ENCODE results near the gene FTL.
A peak's percentile ranks its signal among the peaks of the same experiment; 100 is the strongest.

FTL gene

DNA sequence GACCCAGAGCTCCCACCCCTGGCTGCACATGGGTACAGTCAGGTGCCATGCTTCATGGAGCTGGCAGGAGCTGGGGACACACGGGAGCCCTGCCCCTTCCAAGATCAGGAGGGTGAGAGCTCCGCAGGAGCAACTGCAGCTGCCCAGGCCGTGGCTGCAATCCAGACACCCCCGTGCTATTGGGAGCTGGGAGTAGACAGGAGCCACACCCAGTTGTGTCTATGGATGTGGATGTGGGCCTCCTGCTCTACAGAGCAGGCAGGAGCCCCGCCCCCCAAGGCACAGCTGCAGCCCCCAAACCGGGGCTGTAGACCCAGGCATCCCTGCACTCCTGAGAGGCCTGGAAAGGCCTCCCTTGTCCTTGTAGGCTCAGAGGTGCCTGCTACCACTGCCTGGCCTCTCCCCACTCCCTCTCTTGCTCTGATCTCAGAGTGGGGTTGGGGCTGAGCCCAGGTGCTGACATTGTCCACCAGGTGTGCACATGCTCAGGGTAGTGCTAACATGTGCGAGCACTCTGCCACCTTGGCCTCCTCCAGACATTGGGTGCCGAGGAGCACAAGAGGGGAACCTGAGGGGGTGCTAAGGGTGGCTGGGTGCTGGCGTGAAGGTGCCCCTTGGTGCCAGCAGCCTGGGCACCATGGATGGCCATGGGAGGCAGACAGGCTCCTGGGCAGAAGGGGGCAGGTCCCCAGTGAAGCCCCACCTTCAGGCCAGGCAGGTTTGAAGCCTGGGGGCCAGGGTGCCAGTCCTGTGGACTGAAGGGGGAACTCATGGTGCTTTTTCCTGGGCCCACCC is 18.4 kb upstream of the FTL start:
- DNase-seq: no peak

GRCh38 chr19:48947258-48947542 is 17.9 kb upstream of the FTL start:
- no peak for DNase-seq

DNA sequence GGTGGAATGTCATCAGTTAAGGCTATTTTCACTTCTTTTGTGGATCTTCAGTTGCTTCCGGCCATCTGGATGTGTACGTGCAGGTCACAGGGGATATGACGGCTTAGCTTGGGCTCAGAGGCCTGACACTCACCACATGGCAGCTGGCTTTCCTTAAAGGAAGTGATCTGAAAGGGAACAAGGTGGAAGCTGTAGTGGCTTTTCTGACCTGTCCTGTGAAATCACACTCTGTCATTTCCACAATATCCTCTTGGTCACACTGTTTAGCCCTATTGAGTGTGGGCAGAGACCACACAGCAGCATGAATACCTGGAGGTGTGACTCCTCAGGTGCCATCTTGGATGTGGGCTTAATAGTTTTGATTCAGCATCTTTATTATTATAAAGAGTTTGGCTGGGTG is 14.9 kb upstream of the FTL start:
- DNase-seq: no peak

- no peak for DNase-seq
These were observed 14.1 kb upstream of the FTL start for GRCh38 chr19:48950830-48951519.

GRCh38 chr19:48953141-48953540 is 12.0 kb upstream of the FTL start:
- DNase-seq: no peak

- DNase-seq: no peak
These were observed 11.0 kb upstream of the FTL start for GRCh38 chr19:48953990-48954594.

DNA sequence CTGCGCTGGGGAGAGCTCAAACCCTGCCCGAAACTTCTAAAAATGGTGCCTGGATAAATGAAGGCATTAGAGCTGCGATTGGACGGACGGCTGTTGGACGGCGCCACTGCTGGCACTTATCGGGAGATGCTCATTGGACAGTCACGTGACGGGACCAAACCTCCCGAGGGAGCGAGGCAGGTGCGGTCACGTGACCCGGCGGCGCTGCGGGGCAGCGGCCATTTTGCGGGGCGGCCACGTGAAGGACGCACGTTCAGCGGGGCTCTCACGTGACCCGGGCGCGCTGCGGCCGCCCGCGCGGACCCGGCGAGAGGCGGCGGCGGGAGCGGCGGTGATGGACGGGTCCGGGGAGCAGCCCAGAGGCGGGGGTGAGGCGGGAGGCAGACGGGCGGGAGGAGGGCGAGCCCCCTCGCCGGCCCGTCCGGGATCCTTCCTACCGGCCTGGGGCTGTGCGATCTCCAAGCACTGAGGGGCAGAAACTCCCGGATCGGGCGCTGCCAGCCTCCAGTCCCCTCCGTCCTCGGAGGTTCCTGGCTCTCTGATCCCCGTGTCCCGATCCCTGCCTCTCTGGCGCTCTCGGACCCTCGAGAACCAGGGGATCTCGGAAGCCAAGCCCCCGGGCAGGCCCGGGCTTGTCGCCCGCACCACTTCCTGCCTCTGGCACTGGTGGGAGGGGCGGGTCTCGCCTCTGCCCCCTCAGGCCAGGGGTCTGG is 10.4 kb upstream of the FTL start, which contains the start of gene BAX:
BAX (plus strand) TSS at position 281 of the 713 bp plus-strand sequence; CDS start at position 335, 54 bp downstream.
- DNase-seq: peak; percentile 67 to 83 (median 78)

DNA sequence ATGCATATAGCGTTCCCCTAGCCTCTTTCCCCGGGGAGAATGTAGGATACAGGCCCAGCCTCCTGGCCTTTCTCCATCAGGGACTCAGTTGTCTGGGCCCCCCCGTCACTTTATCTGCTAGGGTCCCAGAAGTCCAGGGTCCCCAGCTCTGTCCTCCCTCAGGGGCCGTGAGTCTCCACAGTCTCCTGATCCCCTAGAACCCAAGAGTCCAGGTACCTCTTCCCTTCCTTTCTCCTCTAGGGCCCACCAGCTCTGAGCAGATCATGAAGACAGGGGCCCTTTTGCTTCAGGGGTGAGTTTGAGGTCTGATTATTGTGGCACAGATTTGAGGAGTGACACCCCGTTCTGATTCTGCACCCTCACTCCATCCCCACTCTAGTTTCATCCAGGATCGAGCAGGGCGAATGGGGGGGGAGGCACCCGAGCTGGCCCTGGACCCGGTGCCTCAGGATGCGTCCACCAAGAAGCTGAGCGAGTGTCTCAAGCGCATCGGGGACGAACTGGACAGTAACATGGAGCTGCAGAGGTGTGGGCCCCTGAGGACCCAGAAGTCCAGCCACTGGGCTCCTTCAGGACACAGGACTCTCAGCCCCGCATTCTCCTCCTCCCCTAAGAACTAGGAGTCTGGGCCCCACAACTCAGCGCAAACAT is 9.7 kb upstream of the FTL start:
- no peak for DNase-seq

DNA sequence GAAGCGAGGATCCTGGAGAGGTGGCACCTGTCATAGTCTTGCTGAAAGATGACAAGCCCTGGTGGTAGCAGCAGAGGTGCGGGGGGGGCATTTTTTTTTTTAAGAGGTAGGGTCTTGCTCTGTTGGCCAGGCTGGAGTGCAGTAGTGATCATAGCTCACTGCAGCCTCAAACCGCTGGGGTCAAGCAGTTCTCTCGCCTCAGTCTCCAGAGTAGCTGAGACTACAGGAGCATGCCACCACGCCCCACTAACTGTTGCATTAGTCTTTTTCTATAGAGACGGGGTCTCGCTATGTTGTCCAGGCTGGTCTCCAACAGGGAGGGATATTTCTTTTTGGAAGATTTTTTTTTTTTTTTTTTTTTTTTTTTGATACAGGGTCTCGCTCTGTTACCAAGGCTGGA is 7.1 kb upstream of the FTL start:
- no peak for DNase-seq

- no peak for DNase-seq
These were observed 5.5 kb upstream of the FTL start for GRCh38 chr19:48959341-48960239.

- no peak for DNase-seq
These were observed 4.0 kb upstream of the FTL start for GRCh38 chr19:48961051-48961649.

- no peak for DNase-seq
These were observed 3.5 kb upstream of the FTL start for GRCh38 chr19:48961673-48962028.

GRCh38 chr19:48962029-48962848 is 2.9 kb upstream of the FTL start:
- DNase-seq: peak in 1 of 4 experiments; percentile 25

DNA sequence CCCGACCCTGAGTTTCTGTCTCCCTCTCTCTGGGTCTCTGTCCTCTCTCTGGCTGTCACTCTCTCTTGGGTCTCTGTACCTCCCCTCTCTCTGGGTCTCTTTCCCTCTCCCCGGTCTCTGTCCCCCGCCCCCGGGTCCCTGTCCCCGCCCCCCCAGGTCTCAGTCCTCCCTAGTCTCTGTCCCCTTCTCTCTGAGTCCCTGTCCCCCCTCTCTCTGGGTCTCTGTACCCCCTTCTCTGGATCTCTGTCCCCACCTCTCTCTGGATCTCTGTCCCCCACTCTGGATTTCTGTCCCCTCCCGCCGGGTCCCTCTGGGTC is 2.3 kb upstream of the FTL start:
- DNase-seq: no peak

DNA sequence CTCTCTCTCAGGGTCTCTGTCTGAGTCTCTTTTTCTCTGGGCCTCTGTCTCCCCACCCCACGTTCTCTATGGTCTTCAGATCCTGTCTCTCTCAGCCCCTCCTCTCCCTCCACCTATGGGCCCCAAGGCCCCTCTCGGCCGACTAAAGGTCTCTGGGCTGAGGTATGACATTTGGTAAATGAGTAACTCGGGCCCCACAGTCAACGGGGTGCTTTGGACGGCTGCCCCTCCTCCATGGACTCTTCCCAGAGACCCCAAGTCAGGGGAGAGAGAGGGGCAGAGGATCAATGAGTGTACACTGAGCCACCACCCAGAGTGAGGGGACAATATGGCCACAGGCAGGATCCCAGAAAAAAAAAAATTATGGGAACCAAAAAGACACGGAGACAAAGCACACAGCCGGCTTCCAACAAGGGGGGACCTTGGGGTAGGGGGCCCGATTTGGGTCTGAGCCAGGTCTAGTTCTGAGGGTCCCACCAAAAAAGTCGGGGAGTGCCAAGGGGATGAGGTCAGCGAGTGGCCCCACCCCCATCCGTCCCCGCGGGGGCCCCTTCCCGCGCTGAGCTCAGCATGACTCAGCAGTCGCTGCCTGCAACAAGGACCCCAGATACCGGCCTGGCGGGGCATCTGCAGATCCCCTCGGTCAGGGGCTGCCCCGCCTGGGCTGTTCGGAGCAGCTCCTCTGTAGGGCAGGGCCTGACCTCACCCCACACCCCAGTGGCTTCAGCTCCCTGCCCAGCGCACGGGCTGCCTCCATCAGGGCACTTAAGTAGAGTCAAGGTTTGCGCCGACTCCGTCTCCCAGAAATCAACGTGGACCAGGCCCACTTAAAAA is 1.5 kb upstream of the FTL start:
- peak in 3 of 4 experiments; percentile 26 to 32 (median 27) for DNase-seq

DNA sequence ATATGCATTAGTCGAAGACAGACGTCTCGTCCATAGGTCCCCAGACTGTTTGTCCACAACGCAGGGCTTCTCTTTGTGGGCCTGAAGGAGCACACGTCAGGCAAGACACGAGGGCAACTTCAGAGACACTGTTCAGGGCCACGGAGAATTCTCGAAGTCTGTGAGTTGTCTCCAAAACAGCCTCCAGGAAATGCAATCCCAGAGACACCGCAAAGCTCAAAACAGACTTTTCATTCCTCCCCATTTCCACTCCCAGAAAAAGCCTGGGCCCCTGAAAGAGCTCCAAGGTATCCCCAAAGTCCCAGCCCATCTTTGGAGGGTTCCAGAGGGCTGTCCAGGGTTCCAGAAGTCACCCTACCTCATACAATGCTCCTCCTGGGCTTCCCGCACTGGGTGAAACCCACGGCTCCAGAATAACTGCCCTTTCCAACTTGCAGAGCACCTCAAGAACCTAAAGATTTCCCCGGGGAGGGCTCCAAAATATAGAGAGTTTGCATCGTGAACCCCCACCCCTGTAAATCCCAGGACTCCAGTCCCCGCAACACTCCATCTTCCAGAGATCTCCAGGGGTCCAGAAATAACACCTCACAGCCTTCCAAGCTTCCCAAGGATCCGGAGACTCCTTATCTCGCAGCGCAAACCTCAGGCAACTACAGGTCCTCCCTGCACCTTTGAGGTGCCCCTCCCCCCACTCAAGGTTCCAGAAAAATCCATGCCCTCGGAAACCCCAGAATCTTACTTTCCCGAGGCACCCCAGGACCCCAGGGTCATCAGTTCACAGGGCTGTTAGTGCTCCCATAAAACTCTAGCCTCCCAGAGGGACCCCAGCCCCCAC is 687 bp upstream of the FTL start:
- no peak for DNase-seq

DNA sequence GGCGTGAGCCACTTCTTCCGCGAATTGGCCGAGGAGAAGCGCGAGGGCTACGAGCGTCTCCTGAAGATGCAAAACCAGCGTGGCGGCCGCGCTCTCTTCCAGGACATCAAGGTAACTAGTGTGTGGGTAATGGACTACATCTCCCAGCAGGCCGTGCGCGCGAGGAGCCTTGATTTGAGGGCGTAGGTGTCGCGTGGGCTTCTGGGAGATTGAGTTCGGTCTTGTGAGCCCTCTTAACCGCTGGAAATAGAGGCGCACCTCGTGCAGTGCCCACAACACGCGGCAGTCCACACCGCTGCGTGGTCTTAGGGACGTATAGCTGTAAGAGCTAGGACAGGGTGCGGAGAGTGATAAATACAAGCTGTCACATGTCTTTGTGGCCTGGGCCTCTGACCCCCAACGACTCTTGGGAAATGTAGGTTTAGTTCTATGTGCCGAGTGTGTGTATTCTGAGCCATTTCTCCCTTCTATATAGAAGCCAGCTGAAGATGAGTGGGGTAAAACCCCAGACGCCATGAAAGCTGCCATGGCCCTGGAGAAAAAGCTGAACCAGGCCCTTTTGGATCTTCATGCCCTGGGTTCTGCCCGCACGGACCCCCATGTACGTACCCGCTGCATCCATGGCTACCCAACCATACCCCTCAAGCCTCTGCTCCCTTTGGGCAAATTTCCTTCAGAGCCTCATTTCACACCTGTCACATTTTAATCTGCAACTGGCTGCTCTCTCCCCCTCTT is 864 bp downstream of the FTL start:
- DNase-seq: peak; percentile 63 to 83 (median 72)
